ENCODE data around the gene LRRC63. TPM values are rescaled to one million over a fixed set of nuclear protein-coding genes. Genes with fewer than 3 reads are reported as not detected.

The LRRC63 gene
- total RNA-seq, 4 donors from 2014 or later = 0.11 to 0.13 TPM; not detected in 2

DNA sequence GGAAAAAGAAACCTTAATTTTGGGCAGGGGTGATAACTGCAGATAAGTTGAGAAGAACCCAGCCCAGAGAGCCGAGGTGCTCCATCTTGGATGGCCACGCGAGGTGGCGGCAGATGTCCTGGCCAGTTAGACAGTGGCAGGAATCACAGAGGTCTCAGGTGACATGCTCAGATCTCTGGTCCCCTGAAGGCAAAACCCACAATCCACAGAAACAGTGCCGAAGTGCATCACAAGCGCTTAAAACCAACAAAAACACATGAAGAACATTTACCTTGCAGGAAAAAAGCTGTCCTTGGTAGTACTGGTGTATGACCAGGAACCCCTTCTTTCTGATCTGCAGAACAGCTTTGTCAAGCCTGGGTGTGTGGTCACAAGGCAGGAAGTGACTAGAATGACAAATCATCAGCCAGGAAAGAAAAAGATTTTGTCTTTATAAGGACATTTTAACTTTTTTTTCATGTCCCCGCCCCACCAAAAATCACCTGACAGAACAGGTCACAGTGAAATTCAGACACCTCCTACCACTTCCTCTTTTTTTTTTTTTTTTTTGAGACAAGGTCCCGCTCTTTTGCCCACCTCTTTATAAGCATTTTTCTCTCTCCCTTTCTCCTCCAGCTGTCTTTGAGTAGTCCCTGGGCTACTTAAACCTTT, 29.8 kb upstream of the LRRC63 start, which contains the start of gene LCP1:
Gene LCP1, minus strand, starts transcription at position 338 of the 651 bp plus-strand sequence. CDS start 22,515 bp downstream, outside the sequence.
- Histone ChIP-seq H3K4me3 (replicated peaks in 1 of 3) (no peak within 1 kb of the TSS), H3K27me3 (no peaks in the 10 kb centered on the region), H3K4me1 (no peaks in the 10 kb centered on the region), H3K27ac (no peak within 1 kb of the TSS), H3K36me3 (no peaks in the 10 kb centered on the region), H3K9me3 (no peaks in the 10 kb centered on the region)
- peak in 1 of 2 donors; percentile 10 for DNase-seq
- 68 to 79% methylated on average over 8 of the region's 8 CpGs for WGBS, 2 donors
- intact Hi-C loops (cut with DNase I) = no loop called here
- TF ChIP-seq, protein P1, sequence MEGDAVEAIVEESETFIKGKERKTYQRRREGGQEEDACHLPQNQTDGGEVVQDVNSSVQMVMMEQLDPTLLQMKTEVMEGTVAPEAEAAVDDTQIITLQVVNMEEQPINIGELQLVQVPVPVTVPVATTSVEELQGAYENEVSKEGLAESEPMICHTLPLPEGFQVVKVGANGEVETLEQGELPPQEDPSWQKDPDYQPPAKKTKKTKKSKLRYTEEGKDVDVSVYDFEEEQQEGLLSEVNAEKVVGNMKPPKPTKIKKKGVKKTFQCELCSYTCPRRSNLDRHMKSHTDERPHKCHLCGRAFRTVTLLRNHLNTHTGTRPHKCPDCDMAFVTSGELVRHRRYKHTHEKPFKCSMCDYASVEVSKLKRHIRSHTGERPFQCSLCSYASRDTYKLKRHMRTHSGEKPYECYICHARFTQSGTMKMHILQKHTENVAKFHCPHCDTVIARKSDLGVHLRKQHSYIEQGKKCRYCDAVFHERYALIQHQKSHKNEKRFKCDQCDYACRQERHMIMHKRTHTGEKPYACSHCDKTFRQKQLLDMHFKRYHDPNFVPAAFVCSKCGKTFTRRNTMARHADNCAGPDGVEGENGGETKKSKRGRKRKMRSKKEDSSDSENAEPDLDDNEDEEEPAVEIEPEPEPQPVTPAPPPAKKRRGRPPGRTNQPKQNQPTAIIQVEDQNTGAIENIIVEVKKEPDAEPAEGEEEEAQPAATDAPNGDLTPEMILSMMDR (IDR thresholded peaks at IDR 0.05) = no peak
- no peak for TF ChIP-seq POLR2A (IDR thresholded peaks at IDR 0.05)

DNA sequence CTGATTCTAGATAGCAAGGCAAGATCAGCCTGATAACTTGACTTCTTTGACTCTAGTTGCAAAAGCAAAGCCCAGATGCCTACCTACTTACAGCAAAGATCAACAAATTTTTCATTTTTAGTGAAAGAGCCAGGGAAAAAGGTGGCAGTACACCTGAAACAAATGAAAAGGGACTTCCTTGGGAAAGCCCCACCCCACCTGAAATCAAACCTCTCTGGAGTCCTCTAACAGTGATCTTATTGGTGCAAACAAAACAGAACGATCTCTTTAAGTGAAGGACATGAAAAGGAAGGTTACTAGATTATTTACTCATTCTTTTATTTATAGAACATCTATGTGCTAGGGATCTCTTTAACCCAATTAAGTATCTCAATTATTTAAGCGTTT, 29.2 kb upstream of the LRRC63 start:
- no peaks in the 10 kb centered on the region for H3K4me1 ChIP-seq
- WGBS, 2 donors = 62% methylated on average over 2 of the region's 2 CpGs
- H3K4me3 ChIP-seq (replicated peaks in 1 of 3) = no peak overlapping the region
- H3K27me3 ChIP-seq = no peaks in the 10 kb centered on the region
- TF ChIP-seq, protein P1 (IDR thresholded peaks at IDR 0.05) = no peak
- no peak for TF ChIP-seq POLR2A (IDR thresholded peaks at IDR 0.05)
- H3K27ac ChIP-seq = no peak overlapping the region
- no peaks in the 10 kb centered on the region for H3K9me3 ChIP-seq
- DNase-seq = no peak
- intact Hi-C loops (cut with DNase I) = no loop called here
- no peaks in the 10 kb centered on the region for H3K36me3 ChIP-seq

DNA sequence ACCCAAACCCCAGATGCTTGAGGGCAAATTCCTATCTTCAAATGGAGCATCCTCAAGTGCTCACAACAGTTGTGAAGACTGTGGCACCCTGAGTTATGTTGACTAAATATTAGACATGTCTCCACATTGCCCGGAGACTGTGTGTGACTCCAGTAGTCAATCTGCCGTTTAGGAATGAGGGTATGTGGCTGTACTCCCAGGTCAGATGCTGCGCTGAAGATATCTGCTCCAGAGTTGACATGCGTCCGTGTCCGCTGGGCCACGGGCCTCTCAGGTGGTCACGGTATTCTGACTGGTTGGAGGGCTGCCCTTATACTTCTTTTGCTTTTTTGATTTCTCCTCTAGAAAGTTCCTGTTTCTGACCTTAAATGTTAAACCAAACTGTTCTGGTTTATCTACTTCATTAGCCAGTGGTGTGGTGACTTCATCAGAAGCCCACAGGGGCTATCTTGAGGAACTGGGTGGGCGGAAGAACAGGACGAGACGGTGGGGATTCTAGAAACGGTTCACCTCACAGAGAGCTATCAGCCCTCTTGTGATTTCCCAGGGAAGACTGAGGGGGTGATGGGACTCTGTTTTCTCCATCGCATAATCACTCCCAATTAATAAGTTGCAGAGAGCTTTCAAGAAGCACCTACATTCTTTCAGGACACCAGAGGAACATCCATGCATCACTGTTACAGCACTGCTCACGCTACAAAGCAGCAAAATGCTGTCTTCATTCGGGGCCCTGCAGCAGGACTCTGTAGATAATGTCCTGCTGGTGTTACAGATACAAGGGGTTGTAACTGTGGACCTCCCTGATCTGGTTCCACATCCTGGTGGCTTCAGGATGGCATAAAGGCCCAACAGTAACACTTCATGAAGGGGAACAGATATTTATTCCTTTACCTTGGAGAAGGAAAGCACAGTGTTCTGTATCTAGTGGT, 28.4 kb upstream of the LRRC63 start:
- no peak overlapping the region for H3K27ac ChIP-seq
- no peaks in the 10 kb centered on the region for H3K4me1 ChIP-seq
- WGBS, 2 donors = 69 to 72% methylated on average over 14 to 15 of the region's 15 CpGs
- no peak for DNase-seq
- H3K36me3 ChIP-seq = no peaks in the 10 kb centered on the region
- TF ChIP-seq, protein P1 (IDR thresholded peaks at IDR 0.05) = no peak
- no peak for TF ChIP-seq POLR2A (IDR thresholded peaks at IDR 0.05)
- no peak overlapping the region for H3K4me3 ChIP-seq (replicated peaks in 1 of 3)
- no peaks in the 10 kb centered on the region for H3K9me3 ChIP-seq
- intact Hi-C loops (cut with DNase I) = no loop called here
- H3K27me3 ChIP-seq = no peaks in the 10 kb centered on the region

GRCh38 chr13:46184277-46184699, 27.4 kb upstream of the LRRC63 start:
- H3K27ac ChIP-seq = no peak overlapping the region
- 40 to 45% methylated on average over 6 of the region's 6 CpGs for WGBS, 2 donors

More at GRCh38 chr13:46184277-46184699, 27.4 kb upstream of the LRRC63 start:
- DNase-seq = peak; percentile 17 to 25
- Histone ChIP-seq H3K27me3 (no peaks in the 10 kb centered on the region), H3K4me1 (no peaks in the 10 kb centered on the region), H3K36me3 (no peaks in the 10 kb centered on the region), H3K9me3 (no peaks in the 10 kb centered on the region), H3K4me3 (replicated peaks in 1 of 3) (no peak overlapping the region)
- intact Hi-C loops (cut with DNase I) = no loop called here
- TF ChIP-seq, protein P1 (IDR thresholded peaks at IDR 0.05) = peak in 4 of 6 experiments; percentile 10 to 36 (median 15)
- TF ChIP-seq POLR2A (IDR thresholded peaks at IDR 0.05) = no peak

Measured in thyroid gland (tissue), 4 donors.